ENCODE data around the gene ERF. TPM values are rescaled to one million over a fixed set of nuclear protein-coding genes. Genes with fewer than 3 reads are reported as not detected.

The ERF gene
- polyA plus RNA-seq, 1 experiment, result 31.1 TPM

GRCh38 chr19:42248270-42249148 is 6.4 kb downstream of the ERF start:
- CTCF ChIA-PET, result interaction anchor here (8.4 kb wide), 1 partner anchor 30 kb away, joined by 118 read pairs; no protein-coding TSS in a partner anchor
- no peak for TF ChIP-seq CTCF (IDR thresholded peaks at IDR 0.05; ENCODE audit: low read depth, low read length)
- H3K4me3 ChIP-seq (ENCODE audit: low read depth, low read length), result no peak overlapping the region
- no peaks in the 10 kb centered on the region for H3K27me3 ChIP-seq (ENCODE audit: control insufficient read depth, insufficient read depth, low read length)
- no peaks in the 10 kb centered on the region; the same call in 1 of the 2 replicates for H3K9me3 ChIP-seq (ENCODE audit: control insufficient read depth, insufficient read depth, low read length)
- DNase-seq (ENCODE audit: low read depth, low spot score), result no peak
- H3K27ac ChIP-seq (ENCODE audit: low read depth, low read length), result no peak overlapping the region
- POLR2A ChIA-PET, result interaction anchor here (0.8 to 2.9 kb wide), 2 partner anchors 31 to 33 kb away, joined by 3 to 8 read pairs; no protein-coding TSS in a partner anchor

- peak overlapping the region; percentile 77 for H3K27ac ChIP-seq (ENCODE audit: low read depth, low read length)
- no peaks in the 10 kb centered on the region for H3K9me3 ChIP-seq (ENCODE audit: control insufficient read depth, insufficient read depth, low read length)
- no peak for TF ChIP-seq CTCF (IDR thresholded peaks at IDR 0.05; ENCODE audit: low read depth, low read length)
- no peak overlapping the region for H3K4me3 ChIP-seq (ENCODE audit: low read depth, low read length)
- ChIA-PET POLR2A (interaction anchor here (0.9 to 2.3 kb wide), 4 partner anchors 22 to 55 kb away, joined by 3 to 10 read pairs (median 4); partner anchors contain the start of genes CIC and PAFAH1B3), CTCF (interaction anchor here (1.3 to 8.4 kb wide), 5 partner anchors 31 to 193 kb away, joined by 4 to 118 read pairs (median 15); no protein-coding TSS in a partner anchor)
- no peaks in the 10 kb centered on the region for H3K27me3 ChIP-seq (ENCODE audit: control insufficient read depth, insufficient read depth, low read length)
- no peak for DNase-seq (ENCODE audit: low read depth, low spot score)
These were observed 7.2 kb downstream of the ERF start for GRCh38 chr19:42247640-42248199.

DNA sequence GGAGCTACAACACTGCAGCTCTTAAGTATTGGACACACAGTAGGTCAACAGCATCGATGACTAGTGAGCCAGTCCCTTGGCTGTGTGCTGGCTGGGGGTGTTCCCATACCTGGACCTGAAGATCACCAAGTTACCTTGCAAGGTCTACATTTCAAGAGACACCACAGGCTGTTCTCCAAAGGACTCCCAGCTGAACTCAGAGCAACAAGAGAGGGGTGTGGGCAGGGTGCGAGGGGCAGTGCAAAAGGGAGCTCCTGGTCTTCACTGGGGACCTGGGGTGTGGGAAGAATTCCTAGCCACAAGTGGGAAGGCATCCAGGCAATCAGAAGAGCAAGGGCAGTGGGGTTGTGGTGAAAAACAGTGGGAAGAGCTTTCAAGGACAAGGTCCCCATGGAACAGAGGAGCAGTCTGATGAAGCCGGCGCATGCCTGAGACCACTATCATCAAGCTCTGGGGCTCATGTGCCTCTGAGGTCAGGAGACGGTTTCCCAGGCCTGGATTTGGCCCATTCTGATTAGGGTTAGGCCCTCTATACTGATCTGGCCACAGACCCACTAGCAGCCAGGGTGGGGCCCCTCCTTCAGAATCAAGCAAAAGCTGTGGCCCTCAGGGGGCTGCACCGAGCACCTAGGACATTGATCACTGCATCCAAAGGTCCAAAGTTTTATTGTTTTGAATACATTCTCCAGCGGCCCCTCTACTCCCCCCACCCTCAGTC is 7.8 kb downstream of the ERF start:
- POLR2A ChIA-PET, result interaction anchor here (0.6 to 2.3 kb wide), 8 partner anchors 9 to 100 kb away, joined by 3 to 10 read pairs (median 4); partner anchors contain the start of genes CIC and PAFAH1B3
- Histone ChIP-seq H3K9me3 (ENCODE audit: control insufficient read depth, insufficient read depth, low read length) (no peaks in the 10 kb centered on the region), H3K27ac (ENCODE audit: low read depth, low read length) (peak overlapping the region; percentile 77), H3K27me3 (ENCODE audit: control insufficient read depth, insufficient read depth, low read length) (no peaks in the 10 kb centered on the region), H3K4me3 (ENCODE audit: low read depth, low read length) (no peak overlapping the region)
- CTCF ChIA-PET, result interaction anchor here (0.7 to 8.4 kb wide), 11 partner anchors 27 to 193 kb away, joined by 3 to 118 read pairs (median 4); no protein-coding TSS in a partner anchor
- no peak for TF ChIP-seq CTCF (IDR thresholded peaks at IDR 0.05; ENCODE audit: low read depth, low read length)
- DNase-seq (ENCODE audit: low read depth, low spot score), result no peak

- DNase-seq (ENCODE audit: low read depth, low spot score), result peak; percentile 59
- CTCF ChIA-PET, result interaction anchor here (0.5 to 8.4 kb wide), 19 partner anchors 26 to 194 kb away, joined by 3 to 118 read pairs (median 4); partner anchors contain the start of gene ZNF526
- H3K9me3 ChIP-seq (ENCODE audit: control insufficient read depth, insufficient read depth, low read length), result no peaks in the 10 kb centered on the region
- no peaks in the 10 kb centered on the region for H3K27me3 ChIP-seq (ENCODE audit: control insufficient read depth, insufficient read depth, low read length)
- peak overlapping the region; percentile 77 for H3K27ac ChIP-seq (ENCODE audit: low read depth, low read length)
- POLR2A ChIA-PET, result interaction anchor here (0.6 to 2.3 kb wide), 9 partner anchors 10 to 101 kb away, joined by 3 to 10 read pairs (median 4); partner anchors contain the start of genes CIC and PAFAH1B3
- no peak overlapping the region for H3K4me3 ChIP-seq (ENCODE audit: low read depth, low read length)
- peak; percentile 80 for TF ChIP-seq CTCF (IDR thresholded peaks at IDR 0.05; ENCODE audit: low read depth, low read length)
These were observed 8.6 kb downstream of the ERF start for GRCh38 chr19:42246143-42246921.
